DMS79 treated with DMSO at 0.1 percent for 48 hours (cell line): Measurements from ENCODE around the gene GRB7.
A peak's percentile ranks its signal among the peaks of the same experiment; 100 is the strongest.
"Not testable (repeated sequence)": the region's sequence is repeated elsewhere in the genome, so short reads cannot be mapped to it uniquely, and the experiment has no call there.

Experiments used
- DNase-seq: peaks from one replicate; lab custom pipeline; 2025; lab: John Stamatoyannopoulos, UW

Gene GRB7

DNA sequence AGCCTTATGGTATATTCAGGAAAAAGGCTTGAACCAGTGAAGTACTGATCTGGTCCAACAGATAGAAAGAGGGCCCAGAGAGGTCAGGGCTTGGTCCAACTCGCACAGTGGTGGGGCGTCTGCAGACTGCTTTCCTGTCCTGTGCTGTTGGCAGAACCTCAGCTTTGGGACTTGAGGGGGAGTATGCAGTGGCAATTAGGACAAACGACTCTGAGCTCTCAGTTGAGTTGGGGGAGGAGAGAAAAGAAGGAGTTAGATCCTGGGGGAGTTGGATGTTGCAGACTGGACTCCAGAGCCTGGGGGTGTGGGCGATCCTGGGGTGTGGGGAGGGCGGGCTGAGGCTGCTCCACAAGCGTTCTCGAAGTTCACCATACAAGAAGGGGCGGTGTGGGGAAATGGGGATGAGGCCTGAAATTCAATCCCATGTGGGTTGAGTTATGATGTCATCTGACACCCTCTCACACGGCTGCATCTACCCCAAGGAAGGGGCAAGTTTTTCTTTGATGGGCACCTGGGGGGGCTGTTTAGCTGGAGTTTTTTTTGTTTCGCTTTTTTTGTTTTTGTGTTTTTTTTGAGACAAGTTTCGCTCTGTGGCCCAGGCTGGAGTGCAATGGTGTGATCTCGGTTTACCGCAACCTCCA, 14.6 kb downstream of the GRB7 start:
- no peak for DNase-seq

DNA sequence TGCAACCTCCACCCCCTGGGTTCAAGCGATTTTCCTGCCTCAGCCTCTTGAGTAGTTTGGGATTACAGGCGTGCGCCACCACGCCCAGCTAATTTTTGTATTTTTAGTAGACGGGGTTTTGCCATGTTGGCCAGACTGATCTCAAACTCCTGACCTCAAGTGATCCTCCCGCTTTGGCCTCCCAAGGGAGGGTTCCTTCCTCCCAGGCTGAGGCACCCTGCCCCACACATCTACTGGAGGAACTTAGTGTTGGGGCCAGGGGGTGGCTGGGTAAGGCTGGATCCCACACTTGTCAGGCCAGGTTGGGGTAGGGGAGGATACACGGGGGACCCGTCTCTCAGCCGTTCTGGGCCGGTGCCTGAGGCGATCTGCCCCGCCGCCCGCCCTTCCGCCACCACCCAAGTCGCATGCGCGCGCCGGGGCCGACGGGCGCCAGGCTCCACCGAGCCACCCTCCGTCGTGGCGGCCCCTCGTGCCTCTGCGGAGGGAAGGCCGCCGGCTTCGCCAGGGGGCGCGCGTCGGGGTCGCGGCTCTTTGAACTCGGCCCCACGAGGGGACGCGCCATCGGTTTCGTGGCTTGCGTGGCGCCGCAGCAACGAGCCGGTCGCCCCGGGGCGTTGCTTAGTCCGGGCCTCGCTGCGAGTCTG, 15.9 kb downstream of the GRB7 start:
- peak; percentile 36 for DNase-seq

DNA sequence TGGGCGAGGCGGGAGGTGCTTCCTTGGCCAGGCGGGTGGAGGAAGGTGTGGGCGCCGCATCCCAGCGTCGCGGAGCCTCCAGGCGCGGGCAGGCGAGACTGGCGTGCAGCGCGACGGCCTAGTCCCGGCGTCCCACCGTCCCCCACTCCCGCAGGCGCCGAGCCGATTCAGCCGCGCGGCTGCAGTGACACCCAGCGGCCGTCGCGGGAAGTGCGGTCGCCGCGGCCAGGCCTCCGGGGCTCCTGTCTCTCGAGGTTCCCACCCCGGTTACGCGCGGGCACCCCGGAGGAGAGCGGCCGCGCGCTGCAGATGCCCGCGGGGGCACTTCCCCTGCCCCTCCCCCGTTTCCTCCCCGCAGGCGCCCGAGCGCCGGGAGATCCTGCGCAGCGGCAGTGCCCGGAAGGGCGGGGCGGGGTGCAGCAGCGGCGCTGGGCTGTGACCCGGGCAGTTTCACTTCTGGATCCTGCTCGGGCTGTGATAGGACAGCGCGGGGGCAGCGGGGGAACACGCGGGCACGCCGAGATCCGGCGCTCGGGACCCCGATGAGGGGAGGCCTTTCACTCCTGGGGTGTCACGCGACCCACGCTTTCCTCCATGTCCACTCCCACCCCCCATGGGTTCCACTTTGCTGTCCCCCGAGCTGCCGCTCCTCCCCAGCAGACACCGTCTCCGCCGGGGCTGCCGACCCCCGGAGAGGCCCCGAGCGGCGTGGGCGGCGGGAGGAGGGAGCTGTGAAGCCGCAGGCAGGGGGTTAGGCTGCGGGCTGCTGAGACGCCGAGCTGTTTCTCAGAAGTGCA, 16.6 kb downstream of the GRB7 start:
- peak; percentile 86 for DNase-seq

DNA sequence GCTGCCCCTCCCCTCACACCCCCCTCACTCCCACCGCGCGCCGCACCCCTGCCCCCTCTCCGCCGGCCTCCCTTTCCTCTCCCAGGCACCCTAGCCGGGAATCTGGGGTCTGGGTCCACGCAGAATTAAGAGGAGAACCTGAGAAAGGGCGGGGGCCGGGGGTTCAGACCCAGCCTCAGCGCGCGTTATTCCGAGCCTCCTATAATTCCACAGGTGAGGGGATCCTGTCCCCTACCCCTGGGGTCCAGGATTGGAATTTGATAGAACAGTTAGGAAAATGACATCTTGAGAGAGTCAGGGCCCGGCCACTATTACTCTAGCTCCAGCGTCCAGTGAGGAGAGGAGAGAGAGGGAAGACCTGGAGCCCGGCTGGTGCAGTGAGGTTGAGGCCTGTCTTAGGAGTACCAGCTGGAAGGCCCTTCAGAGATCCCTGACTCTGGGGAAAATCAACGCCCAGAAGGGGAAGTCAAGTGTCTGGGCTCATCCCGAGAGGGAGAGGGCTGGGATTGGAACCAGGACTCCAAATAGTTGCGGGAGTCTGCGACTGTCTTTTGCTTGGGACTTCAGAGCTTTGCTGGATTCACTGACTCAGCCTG, 17.3 kb downstream of the GRB7 start:
- DNase-seq: no peak

DNA sequence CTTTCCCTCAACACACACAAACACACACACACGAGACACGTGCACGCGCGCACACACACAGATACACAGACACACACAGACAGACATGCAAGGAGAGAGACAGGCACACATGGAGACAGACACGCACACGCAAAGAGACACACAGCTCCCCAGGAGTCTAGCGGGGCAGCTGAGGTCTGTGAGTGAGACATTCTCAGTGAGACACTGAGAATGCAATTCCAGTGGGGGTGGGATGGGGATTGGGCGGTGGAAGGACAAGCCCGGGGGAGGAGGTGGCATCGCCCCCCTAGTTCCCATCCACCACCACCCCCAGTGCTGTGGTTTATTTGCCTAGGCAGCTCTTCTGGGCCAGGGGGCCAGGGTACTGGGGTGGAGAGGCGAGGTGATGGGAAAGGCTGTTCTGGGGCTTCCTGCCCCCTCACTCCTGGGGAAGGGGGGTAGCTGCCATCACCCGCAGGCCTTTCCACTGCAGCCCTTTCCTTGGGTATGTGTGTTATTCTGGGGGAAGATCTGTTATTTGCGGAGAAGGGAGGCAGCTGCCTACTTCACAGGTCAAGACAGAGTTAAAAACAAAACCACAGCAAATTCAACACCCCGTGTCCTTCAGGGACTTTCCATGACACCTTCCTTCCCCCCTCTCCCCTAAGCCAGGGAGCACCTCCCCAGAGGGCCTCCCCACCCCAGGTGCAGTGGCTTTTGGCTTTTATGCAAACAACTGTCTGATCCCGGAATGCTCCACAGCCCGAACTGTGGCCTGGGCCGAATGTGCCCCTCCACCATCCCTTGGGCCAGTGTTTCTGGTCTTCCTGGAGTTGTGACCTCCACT, 18.0 kb downstream of the GRB7 start:
- no peak for DNase-seq

DNA sequence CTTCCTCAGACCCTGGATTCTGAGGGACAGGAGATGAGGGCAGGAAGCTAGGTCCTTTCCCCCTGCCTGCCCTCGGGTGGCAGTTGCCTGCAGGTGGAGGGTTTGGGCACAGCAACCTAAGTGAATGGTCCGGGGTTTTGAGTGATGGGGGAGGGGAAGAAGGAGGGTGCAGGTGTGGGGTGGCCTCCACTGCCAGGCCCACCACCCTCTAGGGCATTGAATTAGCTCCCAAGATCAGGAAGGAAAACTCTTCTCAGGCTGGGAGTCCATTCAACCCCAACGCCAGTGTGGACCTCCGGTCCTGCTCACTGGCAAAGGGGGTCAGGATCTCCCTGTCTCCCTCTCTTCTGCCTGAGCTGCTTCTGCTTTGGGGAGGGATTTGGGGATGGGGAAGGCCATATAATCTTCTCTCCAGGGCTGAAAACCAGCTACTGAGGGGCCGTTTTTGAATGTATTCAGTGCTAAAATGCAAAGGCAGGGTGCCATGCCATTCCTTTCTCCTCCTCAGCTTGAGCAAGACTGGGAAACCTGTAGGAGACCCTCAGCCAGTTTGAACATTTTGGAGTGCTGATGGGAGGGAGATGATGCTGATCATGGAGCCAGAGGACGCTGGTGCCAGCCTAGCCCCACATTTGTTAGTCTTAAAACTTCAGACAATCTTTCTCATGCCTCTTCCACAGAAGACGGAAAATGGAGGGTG, 18.8 kb downstream of the GRB7 start:
- no peak for DNase-seq

- no peak for DNase-seq
Observed at GRCh38 chr17:39757176-39757662, 19.5 kb downstream of the GRB7 start.

DNA sequence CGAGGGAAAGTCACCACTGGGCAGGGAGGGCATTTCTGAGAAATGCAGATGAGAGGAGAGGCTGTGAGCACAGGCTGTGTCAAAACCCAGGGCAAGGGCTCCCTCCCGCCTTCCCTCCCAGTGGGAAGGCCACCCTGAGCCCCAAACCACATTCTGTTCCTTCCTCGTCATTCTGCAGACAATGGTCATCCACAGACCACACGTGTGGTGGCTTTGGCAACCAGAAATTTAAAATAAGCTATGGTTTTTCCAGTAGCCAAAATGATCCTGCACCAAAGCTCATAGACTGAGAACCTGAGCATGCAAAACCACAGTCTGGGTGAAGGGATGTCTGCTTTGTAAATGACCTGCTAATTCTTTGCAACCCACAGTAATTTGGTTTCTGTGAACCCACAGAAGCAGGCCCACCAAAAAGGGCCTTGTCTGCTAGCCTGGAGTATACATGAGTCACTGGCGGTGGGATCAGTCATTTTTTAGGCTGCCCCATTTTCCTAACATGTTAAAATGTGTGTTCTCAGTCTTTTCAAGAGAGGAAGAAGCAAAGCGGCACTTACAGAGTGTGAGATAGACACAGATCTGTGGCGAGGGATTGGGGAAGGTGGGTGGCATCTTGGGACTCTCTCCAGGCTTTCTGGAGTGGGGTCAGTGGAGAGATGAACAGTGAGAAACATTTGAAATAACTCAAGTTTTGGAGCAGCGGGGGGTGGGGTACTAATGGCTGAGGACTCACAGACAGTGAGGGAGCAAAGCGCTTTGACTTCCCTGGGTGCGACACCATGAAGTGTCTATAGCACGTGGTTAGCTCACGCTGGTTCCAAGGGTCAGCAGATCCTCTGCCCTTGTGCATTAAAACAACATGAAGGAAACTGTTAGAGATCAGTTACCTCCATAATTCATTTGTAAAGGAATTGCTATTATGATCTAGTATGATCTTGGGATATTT, 20.5 kb downstream of the GRB7 start:
- DNase-seq: no peak

GRCh38 chr17:39759204-39759603, 21.5 kb downstream of the GRB7 start:
- DNase-seq: no peak

GRCh38 chr17:39761861-39762496, 24.2 kb downstream of the GRB7 start:
- no peak for DNase-seq

- DNase-seq: no peak
Observed at GRCh38 chr17:39763051-39763820, 25.5 kb downstream of the GRB7 start.

- DNase-seq: not testable (repeated sequence)
Observed at GRCh38 chr17:39764171-39764570, 26.4 kb downstream of the GRB7 start.

- no peak for DNase-seq
Observed at GRCh38 chr17:39765175-39765574, 27.4 kb downstream of the GRB7 start.

GRCh38 chr17:39765766-39766165, 28.0 kb downstream of the GRB7 start:
- DNase-seq: no peak

GRCh38 chr17:39767147-39767546, 29.4 kb downstream of the GRB7 start:
- no peak for DNase-seq

- peak; percentile 92 for DNase-seq
Observed at GRCh38 chr17:39769974-39770587, 32.3 kb downstream of the GRB7 start.

- DNase-seq: no peak
Observed at GRCh38 chr17:39772415-39772814, 34.7 kb downstream of the GRB7 start.
